Hepatocyte (in vitro differentiated cells): ENCODE measurements around the gene SETD1A. TPM values are rescaled to one million over a fixed set of nuclear protein-coding genes. Genes with fewer than 3 reads are reported as not detected.

Source experiments
- DNase-seq: peaks from one replicate; pipeline ENCODE4 v3.0.0-alpha.2; 2016; ENCODE audit warnings: low spot score
- H2AFZ ChIP-seq: fragments of 200-600 bp; sonication (generic); 2 replicates; pipeline ENCODE4 v1.6.0; 2016; ENCODE audit warnings: antibody characterized with exemption, mild to moderate bottlenecking
- H3K27ac ChIP-seq: fragments of 200-600 bp; sonication (generic); 2 replicates; pipeline ENCODE4 v1.5.1; 2016; ENCODE audit warnings: mild to moderate bottlenecking
- H3K27me3 ChIP-seq: fragments of 200-600 bp; sonication (generic); 2 replicates; pipeline ENCODE4 v1.6.1; 2016
- H3K36me3 ChIP-seq: fragments of 200-600 bp; sonication (generic); replicated peaks from 2 replicates; pipeline ENCODE4 v1.5.1; 2016; ENCODE audit warnings: low read depth; ENCODE audit not compliant: insufficient read depth
- H3K4me1 ChIP-seq: fragments of 200-600 bp; sonication (generic); 2 replicates; pipeline ENCODE4 v1.5.1; 2016; ENCODE audit warnings: mild to moderate bottlenecking, moderate library complexity; ENCODE audit not compliant: insufficient read depth
- H3K4me2 ChIP-seq: fragments of 200-600 bp; sonication (generic); 2 replicates; pipeline ENCODE4 v1.6.0; 2016
- H3K4me3 ChIP-seq: fragments of 200-600 bp; sonication (generic); 2 replicates; pipeline ENCODE4 v1.5.1; 2016; ENCODE audit warnings: mild to moderate bottlenecking
- H3K79me2 ChIP-seq: fragments of 200-600 bp; sonication (generic); 2 replicates; pipeline ENCODE4 v1.6.0; 2017; ENCODE audit warnings: mild to moderate bottlenecking
- H3K9me2 ChIP-seq: fragments of 200-600 bp; sonication (generic); replicated peaks from 2 replicates; pipeline ENCODE4 v1.6.0; 2017; ENCODE audit warnings: mild to moderate bottlenecking; ENCODE audit not compliant: insufficient read depth
- H3K9me3 ChIP-seq: fragments of 200-600 bp; sonication (generic); 2 replicates; pipeline ENCODE4 v1.5.1; 2016; ENCODE audit warnings: low read depth, mild to moderate bottlenecking
- H4K20me1 ChIP-seq: fragments of 200-600 bp; sonication (generic); 2 replicates; pipeline ENCODE4 v1.6.0; 2016; ENCODE audit warnings: mild to moderate bottlenecking; ENCODE audit not compliant: insufficient read depth, poor library complexity, severe bottlenecking
- CTCF ChIP-seq: fragments of 200-600 bp; sonication (generic); IDR thresholded peaks from 2 replicates; pipeline ENCODE4 v1.5.1; 2016; ENCODE audit warnings: antibody characterized with exemption, mild to moderate bottlenecking; ENCODE audit not compliant: poor library complexity
- EZH2 ChIP-seq: fragments of 200-600 bp; sonication (generic); IDR thresholded peaks from 2 replicates; pipeline ENCODE4 v1.6.1; 2016; ENCODE audit warnings: antibody characterized with exemption, mild to moderate bottlenecking, borderline replicate concordance
- EZH2phosphoT487 ChIP-seq: fragments of 200-600 bp; sonication (generic); IDR thresholded peaks from one replicate; pipeline ENCODE4 v1.6.1; 2018; ENCODE audit warnings: antibody characterized with exemption, mild to moderate bottlenecking, low read depth, moderate library complexity; ENCODE audit not compliant: unreplicated experiment, severe bottlenecking
- WGBS: methylation state at CpG from one replicate; pipeline ENCODE4 v1.1.6; 2016; ENCODE audit warnings: low lambda C conversion rate; ENCODE audit errors: missing lambda C conversion rate; 5-methylcytosine and 5-hydroxymethylcytosine counted together
- polyA plus RNA-seq: library from polyadenylated mRNA; unstranded; fragments of >200 nt; fragmentation: Nextera tagmentation; extraction: Ambion mirVana; gene quantifications from 2 replicates; pipeline ENCODE4 v1.2.1, GENCODE V29; 2016
- total RNA-seq: library from RNA; depleted of rRNA; stranded (reverse); fragments of >200 nt; gene quantifications from 2 replicates; pipeline ENCODE4 v1.2.3, GENCODE V29; 2014

Gene SETD1A
- total and polyA plus RNA-seq, 2 experiments from 2014 or later: 2.2 to 2.7 TPM

GRCh38 chr16:30984669-30985400 lies 27.3 kb downstream of the SETD1A start, which contains the start of gene HSD3B7:
HSD3B7 (plus strand) TSS chr16:30985207; CDS start chr16:30985659, 452 bp downstream.
- peak within 1 kb of the TSS; percentile 5 for H2AFZ ChIP-seq
- H3K4me3 ChIP-seq: no peak within 1 kb of the TSS
- H3K4me2 ChIP-seq: peak within 1 kb of the TSS; percentile 78
- WGBS: 42% methylated on average over 21 of the region's 24 CpGs
- H3K9me2 ChIP-seq: no peaks in the 10 kb centered on the region
- H3K9me3 ChIP-seq: no peaks in the 10 kb centered on the region
- no peaks in the 10 kb centered on the region for H3K36me3 ChIP-seq
- H3K27ac ChIP-seq: peak within 1 kb of the TSS; percentile 58
- peak; percentile 92 for DNase-seq
- TF ChIP-seq EZH2 (no peak), CTCF (peak; percentile 96)
- H3K27me3 ChIP-seq: no peaks in the 10 kb centered on the region
- H4K20me1 ChIP-seq: no peaks in the 10 kb centered on the region
- H3K4me1 ChIP-seq: peaks cover 6% of the 10 kb centered on the region
- no peaks in the 10 kb centered on the region for H3K79me2 ChIP-seq

- H4K20me1 ChIP-seq: no peaks in the 10 kb centered on the region
- peak; percentile 80 for DNase-seq
- TF ChIP-seq CTCF (peak; percentile 27), EZH2phosphoT487 (no peak)
- no peaks in the 10 kb centered on the region for H3K79me2 ChIP-seq
- H3K9me3 ChIP-seq: no peaks in the 10 kb centered on the region
- H3K27me3 ChIP-seq: no peaks in the 10 kb centered on the region
- H3K9me2 ChIP-seq: no peaks in the 10 kb centered on the region
- H2AFZ ChIP-seq: peak overlapping the region; percentile 5
- peaks cover 6% of the 10 kb centered on the region for H3K4me1 ChIP-seq
- no peak overlapping the region for H3K4me3 ChIP-seq
- H3K4me2 ChIP-seq: peak overlapping the region; percentile 78
- no peaks in the 10 kb centered on the region for H3K36me3 ChIP-seq
- whole genome bisulfite sequencing: 82% methylated on average over 20 of the region's 20 CpGs
- peak overlapping the region; percentile 58 for H3K27ac ChIP-seq
Measured at GRCh38 chr16:30985401-30986128, 28.0 kb downstream of the SETD1A start.

DNA sequence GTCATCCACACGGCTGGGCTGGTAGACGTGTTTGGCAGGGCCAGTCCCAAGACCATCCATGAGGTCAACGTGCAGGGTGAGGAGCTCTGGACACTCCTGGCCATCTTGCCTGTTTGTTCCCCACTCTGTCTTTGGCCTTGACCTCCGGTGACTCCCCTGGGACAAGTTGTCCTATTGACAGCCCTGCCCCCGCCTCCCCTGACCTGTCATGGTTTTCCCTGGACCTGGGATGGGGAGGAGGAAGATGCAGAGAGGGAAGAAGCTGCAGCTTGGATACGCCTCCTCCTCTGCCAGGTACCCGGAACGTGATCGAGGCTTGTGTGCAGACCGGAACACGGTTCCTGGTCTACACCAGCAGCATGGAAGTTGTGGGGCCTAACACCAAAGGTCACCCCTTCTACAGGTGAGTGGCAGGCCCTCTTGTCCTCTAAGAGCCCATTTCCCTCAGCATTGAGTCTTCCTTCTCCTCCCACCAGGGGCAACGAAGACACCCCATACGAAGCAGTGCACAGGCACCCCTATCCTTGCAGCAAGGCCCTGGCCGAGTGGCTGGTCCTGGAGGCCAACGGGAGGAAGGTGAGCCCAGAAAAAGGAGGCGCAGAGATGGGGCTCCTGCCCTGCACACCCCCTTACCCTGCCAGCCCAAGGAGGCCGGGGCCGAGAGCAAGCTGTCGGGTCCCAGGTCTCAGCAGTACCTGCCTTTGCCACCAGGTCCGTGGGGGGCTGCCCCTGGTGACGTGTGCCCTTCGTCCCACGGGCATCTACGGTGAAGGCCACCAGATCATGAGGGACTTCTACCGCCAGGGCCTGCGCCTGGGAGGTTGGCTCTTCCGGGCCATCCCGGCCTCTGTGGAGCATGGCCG lies 28.8 kb downstream of the SETD1A start:
- no peak for DNase-seq
- WGBS: 95% methylated on average over 29 of the region's 29 CpGs
- H3K4me3 ChIP-seq: no peak overlapping the region
- TF ChIP-seq CTCF (no peak), EZH2phosphoT487 (no peak), EZH2 (no peak)
- peak overlapping the region; percentile 78 for H3K4me2 ChIP-seq
- no peak overlapping the region for H3K27ac ChIP-seq
- no peaks in the 10 kb centered on the region for H4K20me1 ChIP-seq
- no peak overlapping the region for H2AFZ ChIP-seq
- H3K27me3 ChIP-seq: no peaks in the 10 kb centered on the region
- no peaks in the 10 kb centered on the region for H3K79me2 ChIP-seq
- no peaks in the 10 kb centered on the region for H3K36me3 ChIP-seq
- H3K4me1 ChIP-seq: peaks cover 6% of the 10 kb centered on the region
- no peaks in the 10 kb centered on the region for H3K9me3 ChIP-seq
- no peaks in the 10 kb centered on the region for H3K9me2 ChIP-seq
